ENCODE measurements around the gene C17orf75.
A peak's percentile ranks its signal among the peaks of the same experiment; 100 is the strongest.

The C17orf75 gene

DNA sequence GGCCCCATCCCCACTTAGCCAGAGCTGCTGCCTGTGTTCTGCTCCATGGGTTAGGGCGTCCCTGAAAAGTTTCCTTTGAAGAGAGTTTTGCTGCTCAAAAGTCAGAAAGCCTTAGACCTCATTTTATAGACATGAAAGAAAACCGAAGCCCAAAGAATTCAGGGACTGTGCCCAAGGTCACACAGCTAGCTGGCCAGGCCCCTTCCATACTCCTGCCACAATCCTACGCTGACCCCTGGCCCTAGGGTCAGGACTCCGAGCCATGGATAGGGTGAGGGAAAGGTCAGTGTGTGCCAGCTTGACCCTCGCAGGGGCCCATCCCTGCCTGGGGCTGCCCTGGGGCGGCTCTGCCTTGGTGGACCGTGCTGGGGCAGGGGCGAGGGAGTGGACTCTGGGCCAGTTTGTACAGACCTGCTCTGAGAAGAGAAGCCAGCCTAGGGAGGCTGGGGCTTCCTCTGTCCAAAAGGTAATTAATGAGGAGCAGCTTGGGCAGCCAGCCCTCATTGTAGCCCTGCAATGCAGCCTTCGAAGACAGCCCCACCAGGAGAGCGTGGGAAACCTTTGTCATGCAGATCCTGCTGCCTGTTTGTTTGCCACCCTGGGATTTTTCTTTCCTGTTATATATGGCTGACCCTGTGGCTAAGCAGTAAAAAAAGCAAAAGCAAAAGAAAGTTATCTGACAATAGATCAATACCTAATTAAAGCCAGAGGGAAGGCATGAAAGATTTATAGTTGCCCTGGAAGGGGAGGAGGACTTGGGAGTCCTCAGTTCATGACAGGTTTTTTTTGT is 38.9 kb downstream of the C17orf75 start:
- no peak for DNase-seq (ENCODE audit: low spot score)

- no peak for DNase-seq (ENCODE audit: low spot score)
These were observed 39.9 kb downstream of the C17orf75 start for GRCh38 chr17:32302037-32302436.

- DNase-seq (ENCODE audit: low spot score): no peak
These were observed 42.3 kb downstream of the C17orf75 start for GRCh38 chr17:32299580-32300164.

- no peak for DNase-seq (ENCODE audit: low spot score)
These were observed 43.0 kb downstream of the C17orf75 start for GRCh38 chr17:32298721-32299579.

GRCh38 chr17:32298298-32298697 is 43.7 kb downstream of the C17orf75 start:
- no peak for DNase-seq (ENCODE audit: low spot score)

GRCh38 chr17:32297860-32298259 is 44.1 kb downstream of the C17orf75 start:
- no peak for DNase-seq (ENCODE audit: low spot score)

DNA sequence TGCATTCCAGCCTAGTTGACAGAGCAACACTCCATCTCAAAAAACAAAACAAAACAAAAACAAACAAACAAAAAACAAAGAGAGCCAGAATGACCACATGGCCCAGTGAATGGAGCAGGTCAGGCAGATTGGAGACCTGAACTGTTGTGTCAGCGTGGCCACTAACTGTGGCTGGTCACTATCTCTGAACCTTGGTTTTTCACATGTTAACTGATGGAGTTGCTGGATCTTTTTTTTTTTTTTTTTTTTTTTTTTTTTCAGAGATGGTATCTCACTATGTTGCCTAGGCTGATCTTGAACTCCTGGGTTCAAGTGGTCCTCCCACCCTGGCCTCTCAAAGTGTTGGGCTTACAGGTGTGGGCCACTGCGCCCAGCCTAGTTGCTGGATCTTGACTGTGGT is 44.5 kb downstream of the C17orf75 start:
- DNase-seq (ENCODE audit: low spot score): no peak

- DNase-seq (ENCODE audit: low spot score): no peak
These were observed 49.9 kb downstream of the C17orf75 start for GRCh38 chr17:32292094-32292493.

DNA sequence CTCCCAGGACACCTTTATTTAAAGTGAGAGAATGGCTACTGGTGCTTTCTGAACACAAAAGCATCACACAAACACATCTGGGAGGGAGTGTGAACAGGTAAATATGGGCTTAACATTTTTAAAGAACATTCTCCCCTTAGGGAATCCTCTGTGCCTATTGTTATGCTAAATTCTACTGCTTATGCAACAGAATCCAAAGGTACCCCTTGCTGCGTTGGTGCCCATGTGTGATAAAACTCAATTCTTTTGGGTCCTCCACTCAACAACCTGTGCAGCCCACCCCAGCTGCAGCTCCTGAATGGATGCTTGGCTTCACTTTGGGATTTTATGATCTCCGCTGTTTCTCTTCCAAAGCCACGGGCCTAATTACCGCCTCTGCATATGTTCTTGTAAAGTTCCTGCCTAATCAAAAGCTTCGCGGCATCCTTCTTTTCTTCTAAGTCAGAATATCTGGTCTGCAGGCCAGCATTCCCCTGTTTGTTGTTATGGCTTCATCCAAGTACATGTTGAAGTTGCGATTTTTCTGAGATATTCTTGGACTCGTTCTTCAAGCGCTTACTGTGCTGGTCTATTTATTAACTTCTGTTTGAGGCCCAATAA is 52.4 kb downstream of the C17orf75 start:
- DNase-seq (ENCODE audit: low spot score): no peak

GRCh38 chr17:32288615-32289014 is 53.4 kb downstream of the C17orf75 start:
- no peak for DNase-seq (ENCODE audit: low spot score)

DNA sequence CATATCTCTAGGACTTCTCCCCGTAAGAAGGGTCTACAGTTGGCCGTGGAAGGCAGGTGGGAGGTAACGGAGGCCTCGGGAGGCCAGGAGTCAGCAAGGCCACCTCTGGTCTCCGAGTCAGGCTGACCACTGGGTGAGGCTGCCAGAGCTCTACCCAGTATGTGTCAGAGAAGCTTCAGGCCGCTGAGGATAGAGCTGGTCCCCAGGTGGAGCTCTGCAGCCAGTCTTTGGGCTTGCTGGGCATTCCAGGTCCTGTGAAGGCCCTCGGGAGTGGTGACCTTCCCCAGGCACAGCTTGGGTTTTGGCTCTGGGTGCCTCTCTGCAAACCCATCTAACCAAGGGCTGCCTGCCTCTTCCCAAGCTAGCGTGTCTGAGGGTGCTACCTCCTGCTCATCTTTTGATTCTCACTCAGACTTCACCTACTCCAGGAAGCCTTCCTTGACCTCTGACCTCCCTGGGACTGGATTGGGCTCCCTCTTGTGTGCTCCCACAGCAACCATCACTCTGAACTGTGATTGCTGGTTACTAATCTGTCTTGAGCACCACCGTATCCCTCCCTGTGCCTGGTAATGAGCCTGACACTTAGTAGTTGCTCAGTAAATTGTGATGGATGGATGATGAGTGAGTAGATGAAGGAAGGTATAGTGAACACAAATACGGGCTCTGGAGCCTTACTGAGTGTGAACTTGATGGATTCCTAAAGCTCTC is 54.0 kb downstream of the C17orf75 start:
- no peak for DNase-seq (ENCODE audit: low spot score)

DNA sequence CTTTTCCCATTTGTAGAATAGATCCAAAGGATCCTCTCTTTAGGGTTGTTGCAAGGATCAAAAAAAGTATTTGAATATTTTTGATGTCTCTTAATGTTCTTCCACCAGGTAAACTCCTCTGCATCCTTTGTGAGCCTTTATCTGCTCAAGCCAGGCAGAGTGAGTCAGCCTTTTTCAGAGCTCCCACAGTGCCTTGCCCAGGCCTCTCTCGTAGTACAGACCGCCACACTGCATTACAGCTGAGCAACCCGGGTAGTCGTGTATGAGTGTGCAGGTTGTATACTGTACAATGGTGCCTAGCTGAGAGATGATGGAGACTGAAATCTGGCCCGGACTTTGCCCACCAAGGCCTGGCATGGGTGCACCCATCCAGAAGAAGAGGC is 55.5 kb downstream of the C17orf75 start:
- no peak for DNase-seq (ENCODE audit: low spot score)

DNA sequence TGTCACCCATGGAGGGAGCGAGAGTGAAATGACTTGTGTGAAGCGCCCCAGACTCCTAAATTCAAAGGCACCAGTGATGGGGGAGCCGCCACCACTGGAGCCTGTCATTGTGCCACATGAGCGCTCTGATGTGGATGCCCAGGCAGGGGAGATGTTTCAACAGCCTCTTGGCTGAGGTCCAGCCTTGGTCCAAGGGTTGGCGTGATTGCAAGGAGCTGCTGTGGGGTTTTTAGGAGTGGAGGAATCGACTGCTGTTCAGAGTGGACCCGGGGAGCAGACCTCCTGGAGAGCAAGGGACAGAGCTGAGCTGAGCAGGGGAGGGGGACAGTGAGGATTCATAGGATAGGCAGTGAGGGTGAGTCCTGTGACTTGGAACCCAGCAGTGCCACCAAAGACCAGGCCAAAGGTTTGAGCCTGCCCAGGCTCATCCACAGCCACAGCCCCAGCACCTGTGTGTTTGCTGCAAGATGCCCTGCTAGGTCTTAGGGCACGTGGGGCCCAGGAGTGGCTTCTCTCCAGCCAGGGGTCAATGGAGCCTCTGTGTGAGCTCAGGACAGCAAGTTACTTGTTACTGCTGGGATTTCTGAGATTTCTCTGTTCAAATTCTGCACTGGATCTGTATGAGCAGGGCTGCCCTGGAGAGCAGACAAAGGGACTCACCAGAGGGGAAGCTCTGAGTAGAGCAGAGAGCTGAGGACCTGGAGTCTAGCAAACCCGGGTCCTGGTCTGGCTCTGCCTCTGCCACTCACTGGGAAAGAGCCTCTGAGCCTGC is 56.0 kb downstream of the C17orf75 start:
- peak; percentile 90 for DNase-seq (ENCODE audit: low spot score)

GRCh38 chr17:32285306-32285705 is 56.7 kb downstream of the C17orf75 start:
- DNase-seq (ENCODE audit: low spot score): no peak

DNA sequence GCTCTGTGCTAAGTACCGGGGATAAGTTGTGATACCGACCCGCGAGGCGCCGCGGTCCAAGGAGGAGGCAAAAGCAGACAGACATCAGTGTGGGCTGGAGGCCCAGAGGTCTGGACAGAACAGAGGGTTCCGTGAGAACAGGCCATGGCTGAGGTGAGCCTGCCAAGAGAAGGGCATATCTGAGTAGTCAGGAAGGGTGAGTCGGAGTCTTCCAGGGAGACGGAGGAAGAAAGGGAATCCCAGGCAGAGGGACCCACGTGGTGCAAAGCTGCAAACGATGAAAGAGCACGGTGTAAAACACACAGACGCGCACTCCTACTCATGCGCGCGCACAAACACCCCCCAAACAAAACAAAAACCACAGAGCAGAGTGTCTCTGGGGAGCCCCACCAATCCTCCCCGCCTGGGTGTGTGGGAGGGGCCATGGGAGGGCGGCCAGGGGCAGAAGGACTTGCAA is 58.2 kb downstream of the C17orf75 start:
- peak; percentile 47 for DNase-seq (ENCODE audit: low spot score)

GRCh38 chr17:32281011-32281451 is 60.9 kb downstream of the C17orf75 start:
- DNase-seq (ENCODE audit: low spot score): no peak

- DNase-seq (ENCODE audit: low spot score): no peak
These were observed 61.9 kb downstream of the C17orf75 start for GRCh38 chr17:32279891-32280716.

DNA sequence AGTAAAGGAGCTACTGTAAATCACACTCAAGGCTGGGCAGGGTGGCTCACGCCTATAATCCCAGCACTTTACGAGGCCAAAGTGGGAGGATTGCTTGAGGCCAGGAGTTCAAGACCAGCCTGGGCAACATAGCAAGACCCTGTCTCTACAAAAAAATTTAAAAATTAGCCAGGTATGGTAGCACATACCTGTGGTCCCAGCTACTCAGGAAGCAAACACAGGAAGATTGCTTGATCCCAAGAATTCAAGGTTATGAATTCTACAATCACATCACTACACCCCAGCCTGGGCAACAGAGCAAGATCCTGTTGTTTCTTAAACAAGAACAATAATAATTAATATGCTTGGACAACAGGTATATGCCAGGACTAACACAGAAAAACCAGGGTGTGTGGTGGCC is 63.2 kb downstream of the C17orf75 start:
- DNase-seq (ENCODE audit: low spot score): no peak
